ENCODE measurements around the gene MSMB. TPM values are rescaled to one million over a fixed set of nuclear protein-coding genes. Genes with fewer than 3 reads are reported as not detected.

Gene MSMB
- total and polyA plus RNA-seq, 2 donors from 2014 or later: not detected

GRCh38 chr10:46028584-46029460, 17.2 kb downstream of the MSMB start:
- intact Hi-C loops (cut with DNase I): no loop called here

GRCh38 chr10:46026106-46026505, 20.0 kb downstream of the MSMB start:
- TF ChIP-seq CTCF (IDR thresholded peaks at IDR 0.05; ENCODE audit: borderline replicate concordance, extremely low read depth, insufficient read depth): no peak
- no peaks in the 10 kb centered on the region for H3K36me3 ChIP-seq (ENCODE audit: control insufficient read depth in 2 of 3, insufficient read depth in 3 of 3, low read length in 3 of 3)
- H3K4me3 ChIP-seq (ENCODE audit: low read length in 3 of 3): no peak overlapping the region
- intact Hi-C loops (cut with DNase I): no loop called here
- no peak for DNase-seq
- H3K9me3 ChIP-seq (ENCODE audit: control insufficient read depth in 2 of 3, insufficient read depth in 1 of 3, low read length in 3 of 3): no peaks in the 10 kb centered on the region
- no peaks in the 10 kb centered on the region for H3K27me3 ChIP-seq (ENCODE audit: control insufficient read depth, insufficient read depth, low read length)
- H3K9ac ChIP-seq (ENCODE audit: low read length in 3 of 3): no peak overlapping the region
- H3K27ac ChIP-seq (ENCODE audit: low read depth in 2 of 2, low read length in 2 of 2): no peak overlapping the region
- no peak for FAIRE-seq
- H3K4me1 ChIP-seq (ENCODE audit: control insufficient read depth in 2 of 3, insufficient read depth in 2 of 3, low read depth in 1 of 3, low read length in 3 of 3): peaks cover 11 to 29% (median 18%) of the 10 kb centered on the region in 3 donors

More at GRCh38 chr10:46028584-46029460, 17.2 kb downstream of the MSMB start:
- Histone ChIP-seq H3K9ac (ENCODE audit: low read length in 3 of 3) (peak overlapping the region in 2 of 3 donors; percentile 76 to 94), H3K27me3 (ENCODE audit: control insufficient read depth, insufficient read depth, low read length) (no peaks in the 10 kb centered on the region), H3K4me1 (ENCODE audit: control insufficient read depth in 2 of 3, insufficient read depth in 2 of 3, low read depth in 1 of 3, low read length in 3 of 3) (peaks cover 8 to 24% (median 18%) of the 10 kb centered on the region in 3 donors), H3K36me3 (ENCODE audit: control insufficient read depth in 2 of 3, insufficient read depth in 3 of 3, low read length in 3 of 3) (no peaks in the 10 kb centered on the region), H3K4me3 (ENCODE audit: low read length in 3 of 3) (peak overlapping the region; percentile 14 to 93 (median 90)), H3K9me3 (ENCODE audit: control insufficient read depth in 2 of 3, insufficient read depth in 1 of 3, low read length in 3 of 3) (no peaks in the 10 kb centered on the region), H3K27ac (ENCODE audit: low read depth in 2 of 2, low read length in 2 of 2) (peak overlapping the region; percentile 91 to 96)
- peak in 2 of 5 donors; percentile 71 to 81 for DNase-seq
- no peak for FAIRE-seq
- TF ChIP-seq CTCF (IDR thresholded peaks at IDR 0.05; ENCODE audit: borderline replicate concordance, extremely low read depth, insufficient read depth): peak; percentile 54

- H3K9me3 ChIP-seq (ENCODE audit: control insufficient read depth in 2 of 3, insufficient read depth in 1 of 3, low read length in 3 of 3): no peaks in the 10 kb centered on the region
- H3K9ac ChIP-seq (ENCODE audit: low read length in 3 of 3): no peak overlapping the region
- DNase-seq (no peak), FAIRE-seq (no peak)
- H3K4me1 ChIP-seq (ENCODE audit: control insufficient read depth in 2 of 3, insufficient read depth in 2 of 3, low read depth in 1 of 3, low read length in 3 of 3): peaks cover 11 to 27% (median 18%) of the 10 kb centered on the region in 3 donors
- H3K27ac ChIP-seq (ENCODE audit: low read depth in 2 of 2, low read length in 2 of 2): no peak overlapping the region
- TF ChIP-seq CTCF (IDR thresholded peaks at IDR 0.05; ENCODE audit: borderline replicate concordance, extremely low read depth, insufficient read depth): no peak
- intact Hi-C loops (cut with DNase I): no loop called here
- H3K27me3 ChIP-seq (ENCODE audit: control insufficient read depth, insufficient read depth, low read length): no peaks in the 10 kb centered on the region
- H3K36me3 ChIP-seq (ENCODE audit: control insufficient read depth in 2 of 3, insufficient read depth in 3 of 3, low read length in 3 of 3): no peaks in the 10 kb centered on the region
- no peak overlapping the region for H3K4me3 ChIP-seq (ENCODE audit: low read length in 3 of 3)
Measured at GRCh38 chr10:46025406-46025805, 20.7 kb downstream of the MSMB start.

Data from kidney (tissue), 14 donors.